ENCODE results near the gene LPIN3. TPM values are rescaled to one million over a fixed set of nuclear protein-coding genes. Genes with fewer than 3 reads are reported as not detected.

The LPIN3 gene
- total RNA-seq: 1 to 10 TPM; 4.0 TPM

- intact Hi-C loops (cut with DNase I, micrococcal nuclease): loop anchor here (1.0 to 5.0 kb wide), 12 partner anchors 23 to 372 kb away; partner anchors contain the start of genes ZHX3 (in 2 of the 2), CHD6 (in 1 of the 2), PLCG1 (in 1 of the 2) and TOP1 (in 1 of the 2)
- ChIA-PET CTCF (interaction anchor here (0.7 to 2.6 kb wide), 32 partner anchors 10 to 650 kb away, joined by 3 to 21 read pairs (median 3); no protein-coding TSS in a partner anchor), POLR2A (no interaction called here)
- Mint-ChIP-seq H3K4me1 (peaks cover 7% of the 10 kb centered on the region), H3K36me3 (ENCODE audit: low read depth) (no peaks in the 10 kb centered on the region), H3K27ac (peak within 1 kb of the TSS; percentile 27), H3K4me3 (peak within 1 kb of the TSS; percentile 68), H3K9me3 (ENCODE audit: low read depth) (no peaks in the 10 kb centered on the region), H3K27me3 (peaks cover 2% of the 10 kb centered on the region)
- DNase-seq (peak; percentile 89), ATAC-seq (peak; percentile 89)
Observed at GRCh38 chr20:41340327-41341055, at the start of gene LPIN3. LPIN3 (plus strand) TSS chr20:41340821; CDS start chr20:41345804, 4,983 bp downstream.

- ChIA-PET POLR2A (no interaction called here), CTCF (interaction anchor here (0.6 to 1.4 kb wide), 4 partner anchors 10 to 223 kb away, joined by 3 to 4 read pairs (median 3); no protein-coding TSS in a partner anchor)
- intact Hi-C loops (cut with DNase I, micrococcal nuclease): no loop called here
- ATAC-seq: no peak
- H3K27ac Mint-ChIP-seq: no peak overlapping the region
- H3K4me3 Mint-ChIP-seq: no peak overlapping the region
- H3K9me3 Mint-ChIP-seq (ENCODE audit: low read depth): no peaks in the 10 kb centered on the region
- H3K27me3 Mint-ChIP-seq: no peaks in the 10 kb centered on the region
- peaks cover 4% of the 10 kb centered on the region for H3K4me1 Mint-ChIP-seq
- DNase-seq: no peak
- no peaks in the 10 kb centered on the region for H3K36me3 Mint-ChIP-seq (ENCODE audit: low read depth)
Observed at GRCh38 chr20:41293269-41294037, 47.2 kb upstream of the LPIN3 start.

- intact Hi-C loops (cut with DNase I, micrococcal nuclease): no loop called here
- CTCF ChIA-PET: interaction anchor here (0.6 to 1.5 kb wide), 2 partner anchors 25 to 28 kb away, joined by 3 read pairs; no protein-coding TSS in a partner anchor
- H3K4me1 Mint-ChIP-seq: peaks cover 4% of the 10 kb centered on the region
- ATAC-seq: no peak
- H3K4me3 Mint-ChIP-seq: no peak overlapping the region
- H3K27ac Mint-ChIP-seq: no peak overlapping the region
- no peaks in the 10 kb centered on the region for H3K9me3 Mint-ChIP-seq (ENCODE audit: low read depth)
- H3K27me3 Mint-ChIP-seq: no peaks in the 10 kb centered on the region
- no peak for DNase-seq
- POLR2A ChIA-PET: no interaction called here
- H3K36me3 Mint-ChIP-seq (ENCODE audit: low read depth): no peaks in the 10 kb centered on the region
Observed at GRCh38 chr20:41299899-41300298, 40.7 kb upstream of the LPIN3 start.

GRCh38 chr20:41300383-41300782 lies 40.2 kb upstream of the LPIN3 start:
- intact Hi-C loops (cut with DNase I, micrococcal nuclease): no loop called here
- Mint-ChIP-seq H3K9me3 (ENCODE audit: low read depth) (no peaks in the 10 kb centered on the region), H3K27me3 (no peaks in the 10 kb centered on the region), H3K36me3 (ENCODE audit: low read depth) (no peaks in the 10 kb centered on the region), H3K4me3 (no peak overlapping the region), H3K27ac (no peak overlapping the region), H3K4me1 (peaks cover 4% of the 10 kb centered on the region)
- ATAC-seq: no peak
- ChIA-PET POLR2A (no interaction called here), CTCF (interaction anchor here (0.6 kb wide), 1 partner anchor 26 kb away, joined by 3 read pairs; no protein-coding TSS in a partner anchor)
- DNase-seq: no peak

GRCh38 chr20:41300886-41301285 lies 39.7 kb upstream of the LPIN3 start:
- no peaks in the 10 kb centered on the region for H3K9me3 Mint-ChIP-seq (ENCODE audit: low read depth)
- H3K4me1 Mint-ChIP-seq: peaks cover 4% of the 10 kb centered on the region
- H3K27me3 Mint-ChIP-seq: no peaks in the 10 kb centered on the region
- ATAC-seq (no peak), DNase-seq (no peak)
- ChIA-PET CTCF (no interaction called here), POLR2A (no interaction called here)
- intact Hi-C loops (cut with DNase I, micrococcal nuclease): no loop called here
- no peak overlapping the region for H3K4me3 Mint-ChIP-seq
- H3K36me3 Mint-ChIP-seq (ENCODE audit: low read depth): no peaks in the 10 kb centered on the region
- H3K27ac Mint-ChIP-seq: no peak overlapping the region

- intact Hi-C loops (cut with DNase I, micrococcal nuclease): no loop called here
- Mint-ChIP-seq H3K27ac (no peak overlapping the region), H3K4me3 (no peak overlapping the region), H3K36me3 (ENCODE audit: low read depth) (no peaks in the 10 kb centered on the region), H3K27me3 (no peaks in the 10 kb centered on the region), H3K4me1 (peaks cover 2% of the 10 kb centered on the region), H3K9me3 (ENCODE audit: low read depth) (no peaks in the 10 kb centered on the region)
- CTCF ChIA-PET: interaction anchor here (1.1 to 1.3 kb wide), 3 partner anchors 10 to 37 kb away, joined by 3 to 4 read pairs (median 3); partner anchors contain the start of gene LPIN3
- POLR2A ChIA-PET: no interaction called here
- ATAC-seq: no peak
- DNase-seq: no peak
Observed at GRCh38 chr20:41304002-41304401, 36.6 kb upstream of the LPIN3 start.

- intact Hi-C loops (cut with DNase I, micrococcal nuclease): no loop called here
- H3K27ac Mint-ChIP-seq: no peak overlapping the region
- no peak for DNase-seq
- ChIA-PET POLR2A (no interaction called here), CTCF (interaction anchor here (1.1 kb wide), 2 partner anchors 11 to 33 kb away, joined by 3 to 4 read pairs; no protein-coding TSS in a partner anchor)
- peaks cover 2% of the 10 kb centered on the region for H3K4me1 Mint-ChIP-seq
- no peaks in the 10 kb centered on the region for H3K27me3 Mint-ChIP-seq
- no peaks in the 10 kb centered on the region for H3K9me3 Mint-ChIP-seq (ENCODE audit: low read depth)
- H3K4me3 Mint-ChIP-seq: no peak overlapping the region
- no peak for ATAC-seq
- no peaks in the 10 kb centered on the region for H3K36me3 Mint-ChIP-seq (ENCODE audit: low read depth)
Observed at GRCh38 chr20:41304424-41305079, 36.1 kb upstream of the LPIN3 start.

GRCh38 chr20:41306061-41306727 lies 34.4 kb upstream of the LPIN3 start:
- Mint-ChIP-seq H3K4me3 (no peak overlapping the region), H3K27me3 (no peaks in the 10 kb centered on the region), H3K27ac (no peak overlapping the region), H3K36me3 (ENCODE audit: low read depth) (no peaks in the 10 kb centered on the region), H3K4me1 (peaks cover 2% of the 10 kb centered on the region), H3K9me3 (ENCODE audit: low read depth) (no peaks in the 10 kb centered on the region)
- DNase-seq (no peak), ATAC-seq (no peak)
- CTCF ChIA-PET: interaction anchor here (0.6 kb wide), 1 partner anchor 249 kb away, joined by 3 read pairs; no protein-coding TSS in a partner anchor
- intact Hi-C loops (cut with DNase I, micrococcal nuclease): no loop called here
- POLR2A ChIA-PET: no interaction called here

- Mint-ChIP-seq H3K9me3 (ENCODE audit: low read depth) (no peaks in the 10 kb centered on the region), H3K4me3 (no peak overlapping the region), H3K36me3 (ENCODE audit: low read depth) (no peaks in the 10 kb centered on the region), H3K27ac (no peak overlapping the region), H3K27me3 (no peaks in the 10 kb centered on the region), H3K4me1 (peaks cover 2% of the 10 kb centered on the region)
- ChIA-PET POLR2A (no interaction called here), CTCF (no interaction called here)
- no peak for ATAC-seq
- intact Hi-C loops (cut with DNase I, micrococcal nuclease): no loop called here
- no peak for DNase-seq
Observed at GRCh38 chr20:41307021-41307420, 33.6 kb upstream of the LPIN3 start.

- POLR2A ChIA-PET: interaction anchor here (0.5 kb wide), 1 partner anchor 81 kb away, joined by 3 read pairs; no protein-coding TSS in a partner anchor
- intact Hi-C loops (cut with DNase I, micrococcal nuclease): no loop called here
- peaks cover 2% of the 10 kb centered on the region for H3K4me1 Mint-ChIP-seq
- H3K27me3 Mint-ChIP-seq: no peaks in the 10 kb centered on the region
- DNase-seq: no peak
- peak; percentile 47 for ATAC-seq
- H3K36me3 Mint-ChIP-seq (ENCODE audit: low read depth): no peaks in the 10 kb centered on the region
- H3K27ac Mint-ChIP-seq: no peak overlapping the region
- CTCF ChIA-PET: no interaction called here
- H3K4me3 Mint-ChIP-seq: no peak overlapping the region
- no peaks in the 10 kb centered on the region for H3K9me3 Mint-ChIP-seq (ENCODE audit: low read depth)
Observed at GRCh38 chr20:41308290-41308711, 32.3 kb upstream of the LPIN3 start.
